ENCODE results near the gene DMRT2. TPM values are rescaled to one million over a fixed set of nuclear protein-coding genes. Genes with fewer than 3 reads are reported as not detected.

The DMRT2 gene
- total RNA-seq, 1 donor from 2014 or later: not detected

DNA sequence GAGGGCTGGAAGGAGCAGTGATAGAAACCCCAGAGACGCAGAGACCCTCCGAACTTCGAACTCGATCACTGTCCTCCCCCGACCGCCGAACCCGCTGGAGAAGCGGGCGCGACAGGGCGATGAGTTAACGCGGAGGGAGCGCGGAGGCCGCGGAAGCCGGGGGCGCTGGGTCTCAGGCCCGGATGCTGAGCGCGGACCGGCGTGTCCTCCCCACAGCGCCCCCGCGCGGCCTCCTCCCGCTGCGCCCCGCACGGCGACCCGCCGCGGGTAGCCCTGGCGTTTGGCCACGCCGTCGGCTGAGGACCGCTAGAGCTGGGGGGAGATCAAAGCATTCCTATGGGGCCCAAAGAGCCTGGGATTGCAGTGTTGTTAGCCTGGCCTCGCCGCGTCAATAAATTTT is 7.7 kb upstream of the DMRT2 start:
- ATAC-seq (ENCODE audit: poor library complexity) (no peak), DNase-seq (no peak)
- intact Hi-C loops (cut with DNase I): no loop called here

DNA sequence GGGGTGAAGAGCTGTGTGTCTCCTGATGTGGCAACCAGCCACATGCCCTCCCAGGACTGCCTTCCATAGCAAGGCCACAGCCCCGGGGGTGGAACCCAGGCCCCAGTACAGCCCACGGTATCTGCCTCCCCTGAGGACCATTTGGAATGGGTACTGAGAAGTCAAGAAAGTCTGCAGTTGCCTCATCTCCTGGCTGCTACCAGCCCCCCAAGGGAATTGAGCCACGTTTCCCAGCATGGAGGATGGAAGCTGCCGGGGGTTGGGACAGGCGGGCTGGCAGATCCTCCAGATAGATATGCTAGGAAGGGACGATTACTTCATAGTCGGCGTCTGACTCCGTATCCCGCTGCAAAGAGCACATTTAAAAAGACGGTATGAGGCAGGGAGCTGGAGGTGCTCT is 5.5 kb upstream of the DMRT2 start:
- peak; percentile 53 for DNase-seq
- ATAC-seq (ENCODE audit: poor library complexity): peak; percentile 36
- intact Hi-C loops (cut with DNase I): no loop called here

GRCh38 chr9:1046639-1047572 is 3.3 kb upstream of the DMRT2 start:
- DNase-seq (no peak), ATAC-seq (ENCODE audit: poor library complexity) (no peak)
- intact Hi-C loops (cut with DNase I): no loop called here

DNA sequence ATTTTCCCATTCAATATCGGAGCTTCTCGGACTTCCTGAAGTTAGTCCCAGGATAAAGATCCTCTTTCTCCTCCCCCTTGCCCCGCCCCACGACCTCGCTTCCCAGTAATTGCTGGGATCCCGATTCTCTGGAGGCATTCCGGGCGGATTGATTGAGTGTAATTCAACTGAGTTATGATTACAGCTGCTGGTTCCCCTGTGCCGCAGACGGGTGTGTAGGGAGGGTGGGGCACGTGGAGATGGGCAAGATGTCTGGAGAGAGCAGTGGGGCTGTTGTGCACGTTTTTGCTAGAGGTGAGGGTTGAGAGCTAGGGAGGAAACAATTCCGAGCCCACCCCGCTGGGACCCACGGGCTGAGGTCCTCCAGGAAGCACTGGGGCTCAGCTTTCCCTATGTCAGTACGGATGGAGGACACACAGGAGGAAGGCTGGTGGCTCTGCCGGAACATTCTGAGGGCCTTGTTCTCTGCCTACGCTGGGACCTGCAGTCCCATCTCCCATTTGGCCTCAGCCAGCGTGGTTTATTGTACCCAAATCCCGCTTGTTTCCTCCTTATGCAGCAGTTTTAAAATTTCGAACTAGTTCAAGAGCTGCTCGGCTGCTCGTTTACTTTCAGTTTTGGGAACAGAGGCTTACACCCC is 2.4 kb upstream of the DMRT2 start:
- intact Hi-C loops (cut with DNase I): no loop called here
- DNase-seq (no peak), ATAC-seq (ENCODE audit: poor library complexity) (no peak)

DNA sequence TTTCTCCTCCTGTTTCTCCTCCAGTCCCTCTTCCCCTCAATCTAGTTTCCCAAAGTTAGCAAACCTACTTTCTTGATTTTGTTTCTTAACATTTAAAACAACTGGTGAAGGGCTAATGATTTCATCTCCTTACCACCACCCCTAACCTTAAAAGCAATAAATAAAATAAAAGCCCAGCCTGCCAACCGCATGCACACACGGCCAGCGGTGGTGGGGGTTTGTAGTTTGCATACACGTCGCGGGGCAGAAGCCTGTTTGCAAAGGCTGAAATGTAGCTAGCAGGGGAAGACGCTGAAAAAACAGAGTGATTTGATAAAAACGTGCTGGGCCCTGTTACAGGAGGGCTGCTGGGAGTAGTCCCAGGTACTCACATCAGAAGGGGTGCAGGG is 1.9 kb upstream of the DMRT2 start:
- ATAC-seq (ENCODE audit: poor library complexity) (no peak), DNase-seq (no peak)
- intact Hi-C loops (cut with DNase I): no loop called here

DNA sequence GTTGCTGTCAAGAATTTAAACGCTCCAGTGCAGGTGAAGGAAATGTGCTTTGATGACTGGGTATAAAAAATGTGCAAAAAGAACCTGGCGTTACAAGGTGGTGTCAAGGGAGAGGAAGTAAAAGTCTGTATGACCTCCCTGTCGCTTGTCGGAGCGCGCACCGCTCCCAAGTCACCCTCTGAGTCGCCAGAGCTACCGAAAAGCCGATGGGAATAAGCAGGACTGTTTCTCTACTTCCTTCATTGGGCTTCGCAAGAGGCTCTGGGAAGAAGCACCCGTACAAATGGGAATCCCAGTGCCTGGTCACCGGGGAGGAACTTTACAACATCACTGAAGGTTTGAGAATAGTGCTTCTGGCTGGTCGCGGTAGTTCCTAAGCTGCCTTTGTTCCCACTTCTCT is 1.3 kb upstream of the DMRT2 start:
- ATAC-seq (ENCODE audit: poor library complexity): no peak
- intact Hi-C loops (cut with DNase I): no loop called here
- no peak for DNase-seq

GRCh38 chr9:1049641-1050040 is 516 bp upstream of the DMRT2 start:
- ATAC-seq (ENCODE audit: poor library complexity) (no peak), DNase-seq (no peak)
- intact Hi-C loops (cut with DNase I): no loop called here

- DNase-seq: no peak
- intact Hi-C loops (cut with DNase I): no loop called here
- no peak for ATAC-seq (ENCODE audit: poor library complexity)
Observed at GRCh38 chr9:1051210-1051583, 1.0 kb downstream of the DMRT2 start.

GRCh38 chr9:1051584-1052275 is 1.6 kb downstream of the DMRT2 start:
- ATAC-seq (ENCODE audit: poor library complexity): peak; percentile 55
- DNase-seq: peak; percentile 56
- intact Hi-C loops (cut with DNase I): no loop called here

DNA sequence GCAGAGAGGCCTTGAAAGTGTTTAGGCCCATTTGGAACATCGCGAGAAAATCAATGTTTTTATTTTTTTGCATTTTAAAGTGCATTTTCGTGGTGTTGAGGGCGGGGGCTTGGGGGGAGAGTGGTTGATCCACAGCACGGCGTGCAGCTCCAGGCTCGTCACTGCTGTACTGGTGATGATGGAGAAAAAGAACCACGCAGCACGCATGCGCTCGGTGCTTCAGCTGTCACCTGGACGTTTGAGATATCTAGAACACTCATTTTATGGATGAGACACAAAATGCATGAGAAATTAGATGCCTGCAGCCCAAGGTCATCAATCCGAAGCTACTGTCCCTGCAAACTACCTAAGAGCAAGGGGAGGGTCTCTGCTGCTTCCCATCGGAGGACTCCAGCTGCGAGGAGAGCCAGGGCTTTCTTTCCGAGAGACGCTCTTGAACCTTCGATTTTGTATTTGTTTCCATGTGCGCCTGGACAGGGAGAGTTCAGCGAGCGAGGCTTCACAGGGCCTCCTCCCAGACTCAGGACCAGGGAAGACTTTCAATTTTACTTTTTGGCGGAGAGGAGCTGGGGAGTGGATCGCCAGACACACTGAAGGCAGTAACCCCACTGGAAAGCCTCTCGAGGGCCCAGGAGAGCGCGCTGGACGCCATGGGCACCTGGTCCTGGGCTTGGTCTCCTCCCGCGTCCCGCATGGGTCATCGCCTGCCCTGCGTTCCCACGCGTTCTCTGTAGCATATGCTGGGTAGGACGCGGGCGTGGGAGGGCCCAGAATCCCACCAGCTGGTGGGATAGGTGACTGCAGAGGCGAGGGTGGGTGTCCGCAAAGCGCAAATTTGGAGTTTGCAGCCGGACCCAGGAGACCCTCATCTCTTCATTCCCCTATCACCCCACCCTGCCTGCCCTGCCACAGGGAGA is 2.5 kb downstream of the DMRT2 start:
- DNase-seq (no peak), ATAC-seq (ENCODE audit: poor library complexity) (no peak)
- intact Hi-C loops (cut with DNase I): no loop called here

DNA sequence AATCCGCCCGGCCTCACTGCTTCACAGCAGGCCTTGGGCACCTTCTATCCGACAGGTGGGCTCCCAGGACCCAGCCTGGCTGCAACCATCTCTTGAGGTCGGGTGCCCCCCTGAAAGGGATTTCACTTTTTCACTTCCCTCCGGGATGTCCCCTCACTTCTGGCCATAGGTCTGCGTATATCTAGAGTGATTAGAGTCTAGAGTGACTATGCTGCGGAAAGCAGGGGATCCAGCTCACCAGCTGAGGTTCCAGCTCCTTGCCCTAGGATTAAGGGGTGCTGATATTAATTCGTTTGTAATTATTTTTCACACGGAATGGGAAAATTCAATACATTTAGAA is 3.1 kb downstream of the DMRT2 start:
- no peak for ATAC-seq (ENCODE audit: poor library complexity)
- intact Hi-C loops (cut with DNase I): no loop called here
- no peak for DNase-seq

DNA sequence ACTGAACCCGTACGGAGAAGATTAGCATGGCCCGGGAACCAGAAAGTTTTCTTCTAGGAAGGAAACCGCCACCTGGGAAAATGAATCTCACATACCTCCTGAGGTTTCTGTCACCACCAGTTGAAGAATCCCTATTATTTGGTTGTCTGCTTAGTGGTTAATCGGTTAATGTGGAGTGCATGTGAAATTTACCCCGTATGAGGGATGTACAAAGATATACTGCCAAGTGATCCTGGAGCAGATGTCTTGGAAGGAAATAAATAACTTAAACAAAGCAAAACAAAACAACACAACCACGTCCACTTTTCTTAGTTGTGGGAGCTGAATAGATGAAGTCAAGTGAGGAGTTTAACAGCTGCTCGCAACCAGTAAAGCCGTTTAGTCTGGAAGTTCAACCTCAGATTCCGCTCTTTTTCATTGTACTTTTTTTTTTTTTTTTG is 3.8 kb downstream of the DMRT2 start:
- DNase-seq (no peak), ATAC-seq (ENCODE audit: poor library complexity) (no peak)
- intact Hi-C loops (cut with DNase I): no loop called here

- DNase-seq (no peak), ATAC-seq (ENCODE audit: poor library complexity) (no peak)
- intact Hi-C loops (cut with DNase I): no loop called here
Observed at GRCh38 chr9:1055166-1055565, 5.0 kb downstream of the DMRT2 start.

DNA sequence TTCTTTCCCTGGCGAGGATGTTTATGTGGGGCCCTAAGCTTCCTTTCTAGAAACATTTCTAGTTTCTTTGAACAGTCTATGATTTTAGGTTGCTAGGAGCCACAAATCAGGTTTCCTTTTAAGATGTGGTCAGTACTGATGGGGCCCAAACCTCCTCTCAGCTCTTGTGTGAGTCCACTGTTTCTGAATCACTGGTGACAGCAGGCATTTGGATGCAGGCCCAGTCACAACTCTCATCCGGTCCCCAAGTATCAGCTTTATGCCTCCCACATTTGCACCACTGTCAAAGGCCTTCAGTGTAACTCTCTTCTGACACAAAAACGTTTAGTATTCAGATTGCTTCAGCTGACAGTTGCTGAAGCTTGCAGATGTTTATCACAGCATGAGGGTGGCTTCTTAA is 7.8 kb downstream of the DMRT2 start:
- DNase-seq (no peak), ATAC-seq (ENCODE audit: poor library complexity) (no peak)
- intact Hi-C loops (cut with DNase I): no loop called here

- no peak for ATAC-seq (ENCODE audit: poor library complexity)
- intact Hi-C loops (cut with DNase I): no loop called here
- no peak for DNase-seq
Observed at GRCh38 chr9:1058826-1059487, 8.8 kb downstream of the DMRT2 start.

GRCh38 chr9:1065130-1065529 is 15.0 kb downstream of the DMRT2 start:
- no peak for DNase-seq
- ATAC-seq (ENCODE audit: poor library complexity): no peak
- intact Hi-C loops (cut with DNase I): no loop called here

DNA sequence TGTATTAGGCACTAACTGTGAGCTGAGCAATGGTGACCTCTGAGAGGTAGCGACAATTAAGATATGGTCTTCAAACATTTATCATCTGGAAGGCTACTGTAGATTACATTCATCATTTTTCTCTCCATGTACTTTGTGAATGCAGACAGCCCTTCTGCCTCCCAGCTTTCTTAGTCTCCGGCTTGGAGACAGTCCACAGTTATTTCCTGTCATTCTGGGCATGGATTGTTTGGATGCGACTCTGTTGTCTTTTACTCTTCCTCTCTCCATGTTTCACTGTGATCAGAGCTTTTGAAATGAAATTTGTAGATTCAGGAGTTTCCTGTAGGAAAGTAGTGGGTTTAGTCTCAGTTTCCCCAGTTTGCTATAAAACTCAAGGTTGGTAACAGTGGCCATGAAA is 20.5 kb downstream of the DMRT2 start:
- DNase-seq: no peak
- intact Hi-C loops (cut with DNase I): no loop called here
- ATAC-seq (ENCODE audit: poor library complexity): no peak

- intact Hi-C loops (cut with DNase I): no loop called here
- ATAC-seq (ENCODE audit: poor library complexity) (no peak), DNase-seq (no peak)
Observed at GRCh38 chr9:1071730-1072129, 21.6 kb downstream of the DMRT2 start.
